AG09309 (cell line): ENCODE measurements around the gene CDY2A.
"Not testable (repeated sequence)": the region's sequence is repeated elsewhere in the genome, so short reads cannot be mapped to it uniquely, and the experiment has no call there.

Experiments used
- DNase-seq: peaks from one replicate; pipeline ENCODE4 v3.0.0-alpha.2; 2010; ENCODE audit warnings: low read depth
- H3K4me3 ChIP-seq: 2 replicates; pipeline ENCODE4 v1.5.1; 2011; ENCODE audit warnings: mild to moderate bottlenecking, low read depth, low read length, moderate library complexity; ENCODE audit not compliant: control insufficient read depth

The CDY2A gene, protein sequence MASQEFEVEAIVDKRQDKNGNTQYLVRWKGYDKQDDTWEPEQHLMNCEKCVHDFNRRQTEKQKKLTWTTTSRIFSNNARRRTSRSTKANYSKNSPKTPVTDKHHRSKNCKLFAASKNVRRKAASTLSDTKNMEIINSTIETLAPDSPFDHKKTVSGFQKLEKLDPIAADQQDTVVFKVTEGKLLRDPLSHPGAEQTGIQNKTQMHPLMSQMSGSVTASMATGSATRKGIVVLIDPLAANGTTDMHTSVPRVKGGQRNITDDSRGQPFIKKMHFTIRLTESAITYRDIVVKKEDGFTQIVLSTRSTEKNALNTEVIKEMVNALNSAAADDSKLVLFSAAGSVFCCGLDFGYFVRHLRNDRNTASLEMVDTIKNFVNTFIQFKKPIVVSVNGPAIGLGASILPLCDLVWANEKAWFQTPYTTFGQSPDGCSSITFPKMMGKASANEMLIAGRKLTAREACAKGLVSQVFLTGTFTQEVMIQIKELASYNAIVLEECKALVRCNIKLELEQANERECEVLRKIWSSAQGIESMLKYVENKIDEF

GRCh38 chrY:18025487-18025886 is at the start of gene CDY2A:
Gene CDY2A (plus strand): TSS chrY:18025787. CDS start chrY:18026115, 328 bp downstream.
- DNase-seq, H3K4me3 ChIP-seq: not testable (repeated sequence)

DNA sequence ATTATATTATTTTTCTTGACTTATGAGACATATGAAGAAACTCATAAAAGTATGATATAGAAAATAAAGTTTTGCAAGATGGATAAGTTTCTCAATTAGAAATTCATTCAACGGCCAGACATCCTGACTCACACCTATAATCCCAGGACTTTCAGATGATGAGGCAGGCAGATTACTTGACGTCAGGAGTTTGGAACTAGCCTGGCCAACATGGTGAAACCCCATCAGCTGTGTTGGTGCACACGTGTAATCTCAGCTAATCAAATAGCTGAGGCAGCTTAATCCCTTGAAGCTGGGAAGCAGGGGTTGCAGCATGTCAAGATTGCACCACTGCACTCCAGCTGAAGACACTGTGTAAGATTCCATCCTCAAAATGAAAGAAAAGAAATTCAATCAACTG is 28.0 kb upstream of the CDY2A start:
- H3K4me3 ChIP-seq, DNase-seq: not testable (repeated sequence)

DNA sequence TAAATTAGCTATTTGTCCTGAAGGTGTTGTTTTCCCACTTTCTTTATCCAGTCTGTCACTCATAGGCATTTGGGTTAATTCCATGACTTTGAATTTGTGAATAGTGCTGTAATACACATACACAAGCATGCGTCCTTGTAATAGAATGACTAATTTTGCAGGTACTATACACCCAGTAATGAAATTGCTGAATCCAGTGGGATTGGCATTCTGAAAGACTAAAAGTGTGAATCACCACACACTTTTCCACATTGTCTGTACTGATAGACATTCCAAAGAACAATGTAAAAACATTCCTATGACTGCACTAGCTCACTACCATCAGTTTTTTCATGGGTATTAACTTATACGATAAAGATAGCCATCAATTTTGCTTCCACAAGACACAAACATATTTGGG is 27.3 kb upstream of the CDY2A start:
- DNase-seq, H3K4me3 ChIP-seq: not testable (repeated sequence)

- H3K4me3 ChIP-seq, DNase-seq: not testable (repeated sequence)
These were observed 1.7 kb upstream of the CDY2A start for GRCh38 chrY:18023897-18024296.

- not testable (repeated sequence) for H3K4me3 ChIP-seq, DNase-seq
These were observed 3.3 kb downstream of the CDY2A start for GRCh38 chrY:18028845-18029244.

GRCh38 chrY:18030178-18030577 is 4.6 kb downstream of the CDY2A start:
- not testable (repeated sequence) for DNase-seq, H3K4me3 ChIP-seq

GRCh38 chrY:18034100-18034814 is 8.7 kb downstream of the CDY2A start:
- H3K4me3 ChIP-seq, DNase-seq: not testable (repeated sequence)

GRCh38 chrY:18034864-18035263 is 9.3 kb downstream of the CDY2A start:
- not testable (repeated sequence) for H3K4me3 ChIP-seq, DNase-seq

DNA sequence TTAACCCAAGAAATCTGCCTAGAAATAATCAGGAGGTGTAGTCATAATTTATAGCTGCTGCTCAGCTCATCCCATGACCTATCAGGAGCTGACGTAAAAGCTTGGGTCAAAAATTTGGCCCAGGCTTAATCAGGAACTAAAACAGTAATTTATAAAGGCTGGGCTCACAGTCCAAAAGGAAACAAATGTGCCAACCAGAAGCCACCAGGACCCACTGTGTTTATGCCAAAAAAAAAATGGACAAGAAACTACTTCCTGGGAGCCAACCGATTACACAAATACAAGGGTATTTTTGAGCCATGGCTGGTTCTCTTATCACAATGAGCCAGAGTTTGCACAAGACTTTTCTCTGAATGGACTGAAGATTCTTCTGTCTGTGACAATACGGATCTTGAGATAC is 19.4 kb downstream of the CDY2A start:
- H3K4me3 ChIP-seq, DNase-seq: not testable (repeated sequence)

DNA sequence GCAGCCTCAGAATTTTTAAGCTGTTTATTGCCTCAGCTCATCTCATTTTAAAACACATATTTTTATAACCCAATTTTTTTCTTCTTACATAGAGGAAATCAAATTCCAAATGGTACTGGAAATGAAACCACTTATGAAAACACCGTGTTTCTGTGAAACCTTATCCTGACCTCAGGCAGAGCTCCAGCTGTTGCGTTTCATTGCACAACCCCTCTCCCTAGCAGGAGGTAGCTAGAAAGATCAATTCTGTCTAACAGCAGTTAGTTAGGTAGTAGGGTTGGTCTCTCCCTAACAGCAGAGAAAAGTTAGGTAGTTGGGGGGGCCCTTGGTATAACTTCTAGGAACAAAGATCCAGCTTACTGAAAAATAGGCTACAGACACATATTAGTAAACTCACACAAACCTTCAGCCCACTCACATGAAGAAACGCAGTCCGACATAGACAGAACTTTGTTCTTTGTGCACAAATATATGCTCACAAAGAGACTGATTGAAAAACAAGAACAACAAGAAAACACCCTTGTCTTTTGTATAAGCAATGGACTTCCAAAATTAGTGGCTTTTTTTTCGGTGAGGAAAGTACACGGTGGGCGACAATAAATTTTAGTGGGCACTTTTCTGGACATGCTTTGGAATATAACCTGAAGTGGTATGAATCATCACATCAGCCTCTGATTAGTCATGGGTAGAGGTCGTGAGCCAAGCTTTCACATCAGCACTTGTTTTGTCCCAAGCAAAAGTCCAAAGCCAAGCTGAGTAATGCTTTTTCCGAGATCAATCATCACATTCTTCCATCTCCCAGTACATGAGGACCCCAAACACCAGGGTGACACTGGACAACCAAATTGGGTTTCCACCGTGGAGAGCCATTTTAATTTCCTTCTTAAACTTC is 22.8 kb downstream of the CDY2A start:
- DNase-seq, H3K4me3 ChIP-seq: not testable (repeated sequence)

DNA sequence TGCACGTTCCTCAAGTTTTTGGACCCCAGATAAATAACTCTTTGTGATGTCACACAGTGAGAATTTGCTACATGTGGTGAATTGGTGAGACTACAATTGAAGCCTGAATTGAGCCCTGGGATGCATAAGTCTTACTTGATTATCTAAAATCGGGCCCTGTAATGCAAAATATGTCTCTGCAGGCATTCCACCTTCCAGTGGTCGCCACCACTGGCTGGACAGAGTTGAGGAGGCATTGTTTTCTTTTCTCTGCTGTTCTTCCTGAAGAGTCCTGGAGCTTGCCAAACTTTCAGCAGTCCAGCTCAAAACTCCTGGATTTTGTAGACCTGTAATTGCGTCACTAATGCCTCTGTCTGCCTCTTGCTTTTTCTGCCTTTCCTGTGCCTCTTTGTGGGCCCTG is 23.5 kb downstream of the CDY2A start:
- not testable (repeated sequence) for DNase-seq

DNA sequence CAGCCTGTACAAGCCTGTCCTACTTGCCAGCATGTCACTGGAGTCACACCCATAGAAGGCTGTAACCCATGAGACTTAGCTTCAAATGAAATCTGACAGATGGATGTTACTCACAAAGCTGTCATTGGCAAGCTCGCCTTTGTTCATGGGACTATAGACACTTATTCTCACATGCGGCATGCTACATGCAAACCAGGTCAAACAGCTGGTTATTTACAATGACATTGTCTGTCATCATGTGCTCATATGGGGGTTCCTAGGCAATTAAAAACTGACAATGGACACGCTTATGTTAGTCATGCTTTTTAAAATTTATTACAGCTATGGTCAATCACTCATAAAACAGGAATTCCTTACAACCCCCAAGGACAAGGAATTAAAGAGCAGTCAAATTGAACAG is 30.9 kb downstream of the CDY2A start:
- not testable (repeated sequence) for DNase-seq, H3K4me3 ChIP-seq

More for the DNA sequence above, 23.5 kb downstream of the CDY2A start:
- H3K4me3 ChIP-seq, result not testable (repeated sequence)

DNA sequence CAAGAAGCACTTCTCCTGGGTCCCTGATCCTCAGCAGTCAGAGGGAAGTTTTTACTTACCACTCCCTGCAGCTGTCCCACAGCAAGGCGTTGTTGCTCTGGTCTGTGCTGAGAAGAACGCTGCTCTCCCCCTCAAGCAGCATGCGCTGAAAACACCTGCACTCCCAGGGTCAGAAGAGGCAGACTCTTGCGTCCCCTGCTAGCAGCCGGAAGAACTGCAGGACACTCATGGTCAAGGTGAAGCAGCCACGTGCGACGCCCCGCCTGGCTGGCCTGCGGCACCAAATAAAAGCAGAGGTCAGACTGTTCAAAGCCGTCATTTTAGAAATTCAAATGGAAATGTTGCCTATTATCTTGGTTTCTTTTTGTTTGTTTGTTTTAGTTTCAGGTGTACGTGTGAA is 47.9 kb downstream of the CDY2A start:
- not testable (repeated sequence) for H3K4me3 ChIP-seq, DNase-seq
